HG03442 (cell line): ENCODE results near the gene SMCP.
A peak's percentile ranks its signal among the peaks of the same experiment; 100 is the strongest.

Experiments
- ATAC-seq: cut with Tn5 transposase; IDR thresholded peaks from one replicate; pipeline ENCODE4 v1.9.1; 2021; ENCODE audit warnings: mild to moderate bottlenecking, moderate library complexity; ENCODE audit not compliant: unreplicated experiment

SMCP gene

DNA sequence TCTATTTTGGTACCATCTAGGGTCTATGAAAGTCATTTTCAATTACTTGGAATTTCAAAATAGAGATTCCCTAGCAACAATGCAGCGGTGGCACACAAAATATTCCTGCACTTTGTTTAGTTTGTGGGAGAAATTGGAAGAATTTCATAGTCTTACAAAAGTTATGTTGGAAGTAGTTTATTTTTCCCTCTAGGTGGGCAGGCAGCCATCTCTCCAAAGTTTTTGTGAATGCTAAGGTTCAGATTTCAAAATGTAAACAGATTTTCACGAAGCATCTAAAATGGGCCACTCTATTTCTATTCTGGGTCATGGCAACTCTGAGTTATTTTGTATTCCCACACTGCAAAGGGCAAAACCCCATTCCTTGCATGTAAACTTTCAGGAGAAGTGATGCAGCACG lies 8.0 kb downstream of the SMCP start:
- no peak for ATAC-seq

DNA sequence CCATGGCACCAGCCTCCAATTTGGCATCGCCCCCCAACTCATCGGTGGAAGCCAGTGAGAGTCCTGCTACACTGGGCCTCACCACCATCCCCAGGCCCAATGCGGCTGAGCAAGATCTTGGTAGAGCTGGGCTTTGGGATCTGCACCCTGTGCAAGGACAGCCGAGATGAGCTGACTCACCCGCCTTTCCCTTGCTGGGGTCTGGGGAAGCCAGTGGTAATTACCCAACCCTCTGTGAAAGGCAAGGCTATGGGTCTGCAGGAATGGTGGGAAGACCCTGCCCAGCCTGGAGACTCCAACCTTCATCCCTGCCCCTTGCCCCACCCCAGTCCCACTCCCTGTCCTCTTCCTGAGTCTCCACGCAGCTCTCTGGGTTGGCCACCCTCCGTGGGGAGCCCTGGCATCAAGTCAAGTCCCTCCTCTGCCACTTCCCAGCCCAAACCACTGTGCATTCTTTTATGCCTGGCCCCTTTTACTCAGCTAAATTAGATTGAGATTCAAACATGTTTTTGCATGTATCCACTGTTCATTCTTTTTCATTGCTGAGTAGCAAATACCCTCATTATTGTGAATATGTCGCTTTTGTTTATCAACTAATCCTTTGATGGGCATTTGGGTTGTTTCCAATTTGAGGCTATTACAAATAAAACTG lies 8.8 kb downstream of the SMCP start:
- ATAC-seq, result no peak

DNA sequence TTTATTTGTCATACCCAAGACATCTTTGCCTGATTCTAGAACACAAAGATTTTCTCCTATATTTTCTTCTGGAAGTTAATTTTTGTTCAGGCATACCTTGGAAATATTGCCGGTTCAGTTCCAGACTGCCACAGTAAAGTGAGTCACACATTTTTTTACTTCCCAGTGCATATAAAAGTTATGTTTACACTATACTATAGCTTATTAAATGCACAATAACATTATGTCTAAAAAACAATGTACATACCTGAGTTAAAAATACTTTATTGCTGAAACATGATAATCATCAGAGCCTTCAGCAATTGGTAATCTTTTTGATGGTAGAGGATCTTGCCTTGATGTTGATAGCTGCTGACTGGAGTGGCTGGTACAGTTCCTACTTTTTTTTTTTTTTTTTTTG lies 10.0 kb downstream of the SMCP start:
- no peak for ATAC-seq

DNA sequence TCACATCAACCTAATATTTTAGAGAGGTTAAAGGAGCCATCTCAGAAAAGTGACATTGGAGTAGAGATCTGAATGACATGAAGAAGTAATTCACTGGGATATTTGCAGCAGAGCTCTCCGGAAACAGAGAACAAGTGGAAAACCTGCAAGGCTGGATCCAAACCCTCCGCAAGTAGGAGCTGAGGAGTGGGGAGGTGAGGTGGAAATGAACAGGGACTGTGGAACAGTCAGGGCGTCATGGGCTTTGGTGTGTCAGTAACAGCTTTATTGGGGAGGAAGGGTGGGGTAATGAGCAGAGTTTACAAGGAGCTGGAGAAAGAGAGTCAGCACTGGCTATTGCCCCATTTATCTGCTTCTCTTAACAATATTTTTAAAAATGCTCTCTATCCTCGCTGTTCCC lies 20.9 kb downstream of the SMCP start:
- ATAC-seq, result no peak

DNA sequence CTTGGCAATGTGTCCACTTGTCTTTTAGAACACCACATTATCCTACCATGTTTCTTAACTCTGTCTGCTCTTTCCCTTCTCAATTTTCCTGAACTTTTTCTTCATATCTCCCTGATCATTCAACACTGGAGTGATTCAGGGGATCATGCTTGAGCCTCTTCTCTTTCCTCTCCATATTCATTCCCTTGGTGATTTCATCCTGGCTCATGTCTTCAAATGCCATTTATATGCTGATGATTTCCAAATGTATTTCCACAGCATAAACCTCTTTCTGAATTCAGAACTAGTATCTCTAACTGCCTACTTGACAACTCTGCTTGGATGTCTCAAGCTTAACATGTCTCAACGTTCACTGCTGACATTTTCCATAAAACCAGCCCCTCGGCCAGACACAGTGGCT lies 21.8 kb downstream of the SMCP start:
- no peak for ATAC-seq

DNA sequence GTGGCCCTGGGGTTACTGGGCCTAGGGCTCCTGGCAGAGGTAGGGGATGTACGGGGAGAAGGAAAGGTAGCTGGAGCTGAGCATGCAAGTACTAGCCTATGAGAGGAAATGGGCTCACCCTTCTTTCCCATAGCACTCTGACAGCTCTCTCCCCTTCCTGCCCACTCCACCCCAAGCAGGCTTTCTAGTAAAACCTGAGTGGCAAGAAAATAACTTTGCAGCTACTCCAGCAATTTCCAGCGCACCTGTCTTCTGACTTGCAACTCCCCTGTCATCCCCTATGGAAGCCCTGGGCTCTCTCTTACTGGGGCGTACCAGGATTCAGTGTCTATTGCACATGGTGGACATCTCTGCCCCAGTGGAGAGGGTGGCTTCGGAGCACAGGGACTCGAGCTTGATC lies 23.5 kb downstream of the SMCP start:
- no peak for ATAC-seq

DNA sequence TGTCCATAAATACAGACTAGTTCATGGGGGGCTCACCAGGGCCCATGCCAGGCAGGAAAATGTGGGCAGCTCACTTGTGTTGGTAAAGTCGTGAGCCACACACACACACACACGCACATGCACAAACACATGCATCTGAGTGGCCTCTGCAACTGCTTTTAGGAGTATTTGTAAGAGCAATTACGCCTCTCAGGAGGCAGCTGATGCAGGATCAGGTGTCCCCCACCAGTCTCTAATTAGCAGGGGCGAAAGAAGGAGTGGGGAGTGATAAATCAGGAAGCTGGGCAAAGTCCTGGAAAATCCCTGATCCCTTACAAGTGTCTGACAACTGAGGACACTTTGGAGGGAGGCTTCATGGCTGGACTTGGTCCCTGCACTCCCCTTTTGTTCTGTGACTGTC lies 24.5 kb downstream of the SMCP start:
- no peak for ATAC-seq

DNA sequence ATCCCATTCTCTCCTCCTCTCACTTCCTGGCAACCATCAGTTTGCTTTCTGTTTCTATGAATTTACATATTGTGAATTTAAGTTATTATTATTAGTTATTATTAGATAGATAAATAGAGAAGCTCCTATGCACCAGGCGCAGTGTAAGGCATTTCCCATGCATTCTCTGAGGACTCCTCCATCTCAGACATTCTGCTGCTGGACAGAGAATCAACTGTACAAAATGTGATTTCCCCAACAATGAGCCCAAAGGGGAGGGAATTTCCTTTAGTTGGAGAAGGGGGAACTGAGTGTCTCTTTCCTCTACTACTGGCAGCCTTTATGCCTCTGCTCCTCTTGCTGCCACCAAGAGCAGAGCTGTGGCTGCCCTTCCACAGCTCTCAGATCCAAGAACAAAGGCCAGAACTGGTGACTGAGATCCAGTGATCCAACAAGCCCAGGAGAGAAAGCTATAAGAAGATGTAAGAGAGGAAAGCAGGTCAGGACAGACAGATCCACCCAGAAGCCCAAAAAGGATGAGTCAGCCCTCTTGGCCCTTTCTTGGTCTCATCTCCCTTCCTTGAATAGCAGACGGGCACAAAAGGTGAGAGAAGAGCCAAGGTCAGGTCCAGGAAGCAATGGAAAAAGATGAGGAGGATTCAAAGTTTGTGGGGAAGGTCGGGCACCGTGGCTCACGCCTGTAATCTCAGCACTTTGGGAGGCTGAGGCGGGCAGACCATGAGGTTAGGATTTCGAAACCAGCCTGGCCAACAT lies 26.7 kb downstream of the SMCP start:
- no peak for ATAC-seq

DNA sequence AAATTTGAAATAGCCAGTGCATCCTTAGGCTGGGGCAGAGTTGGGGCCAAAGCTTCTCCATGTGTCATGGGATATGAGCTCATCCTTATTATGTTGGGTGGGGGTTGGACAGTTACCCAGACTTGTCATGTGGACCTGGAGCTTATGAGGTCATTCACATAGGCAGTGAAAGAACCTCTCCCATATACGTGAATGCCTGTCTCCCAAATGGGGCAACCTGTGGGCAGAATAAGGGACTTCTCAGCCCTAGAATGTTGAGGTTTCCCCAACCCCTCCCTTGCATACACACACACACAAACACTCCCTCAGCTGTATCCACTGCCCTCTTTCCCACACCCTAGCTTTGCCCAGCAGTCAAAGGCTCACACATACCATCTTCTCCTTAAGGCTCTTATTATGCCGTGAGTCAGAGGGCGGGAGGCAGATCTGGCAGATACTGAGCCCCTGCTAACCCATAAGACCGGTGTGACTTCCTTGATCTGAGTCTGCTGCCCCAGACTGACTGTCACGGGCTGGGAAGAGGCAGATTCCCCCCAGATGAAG lies 28.0 kb downstream of the SMCP start:
- ATAC-seq, result no peak

DNA sequence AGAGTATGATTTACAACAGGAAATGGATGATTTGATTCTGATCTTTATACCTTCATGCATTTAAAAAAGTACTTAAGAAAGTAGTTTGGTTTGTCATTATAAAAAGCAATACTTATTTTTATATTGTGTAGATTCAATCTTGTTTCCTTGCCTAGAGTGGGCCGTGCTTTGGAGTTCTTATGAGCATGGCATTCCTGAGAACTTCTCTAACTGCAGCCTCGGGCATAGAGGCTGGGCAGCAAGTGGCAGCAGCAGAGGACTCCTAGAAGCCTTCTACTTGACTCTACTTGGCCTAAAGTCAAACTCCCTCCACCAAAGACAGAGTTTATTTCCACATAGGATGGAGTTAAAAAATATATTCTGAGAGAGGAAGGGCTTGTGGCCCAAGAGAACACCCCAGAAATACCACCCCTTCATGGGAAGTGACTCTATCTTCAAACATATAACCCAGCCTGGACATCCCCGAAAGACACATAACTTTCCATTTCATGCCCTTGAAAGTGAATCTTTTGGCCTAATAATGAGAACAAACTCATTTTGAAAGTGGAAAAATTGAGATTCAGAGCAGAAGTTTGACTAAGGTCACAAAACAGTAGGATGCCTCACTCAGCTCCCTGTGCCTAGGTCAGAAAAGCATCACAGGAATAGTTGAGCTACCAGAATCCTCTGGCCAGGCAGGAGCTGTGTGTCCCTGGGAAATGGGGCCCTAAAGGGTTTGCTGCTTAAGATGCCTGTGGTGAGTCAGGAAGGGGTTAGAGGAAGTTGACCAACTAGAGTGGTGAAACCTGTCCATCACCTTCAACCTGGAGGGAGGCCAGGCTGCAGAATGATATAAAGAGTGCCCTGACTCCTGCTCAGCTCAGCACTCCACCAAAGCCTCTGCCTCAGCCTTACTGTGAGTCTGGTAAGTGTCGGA lies 29.8 kb downstream of the SMCP start, which contains the start of gene IVL:
Gene IVL (plus strand): TSS at position 861 of the 916 bp plus-strand sequence. CDS start 1,252 bp downstream, outside the sequence.
- peak; percentile 58 for ATAC-seq

DNA sequence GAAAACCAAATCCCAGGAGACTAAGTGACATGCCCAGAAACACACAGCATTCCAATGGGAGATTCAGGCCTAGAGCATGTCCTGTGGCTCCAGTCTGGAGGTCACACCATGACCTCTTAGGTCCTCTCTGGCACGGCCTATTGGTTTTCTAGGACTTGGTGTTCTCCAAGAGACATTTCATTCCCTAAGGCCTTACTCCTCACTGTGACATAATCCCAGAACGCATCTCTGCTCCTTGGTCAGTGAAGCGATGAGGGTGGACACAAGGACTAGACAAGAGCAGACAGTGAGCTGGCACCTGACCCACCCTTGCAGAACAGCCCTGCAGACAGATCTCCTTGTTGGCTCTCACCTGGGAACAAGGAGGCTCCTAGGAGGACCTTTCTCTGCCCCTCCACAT lies 31.1 kb downstream of the SMCP start:
- ATAC-seq, result no peak

DNA sequence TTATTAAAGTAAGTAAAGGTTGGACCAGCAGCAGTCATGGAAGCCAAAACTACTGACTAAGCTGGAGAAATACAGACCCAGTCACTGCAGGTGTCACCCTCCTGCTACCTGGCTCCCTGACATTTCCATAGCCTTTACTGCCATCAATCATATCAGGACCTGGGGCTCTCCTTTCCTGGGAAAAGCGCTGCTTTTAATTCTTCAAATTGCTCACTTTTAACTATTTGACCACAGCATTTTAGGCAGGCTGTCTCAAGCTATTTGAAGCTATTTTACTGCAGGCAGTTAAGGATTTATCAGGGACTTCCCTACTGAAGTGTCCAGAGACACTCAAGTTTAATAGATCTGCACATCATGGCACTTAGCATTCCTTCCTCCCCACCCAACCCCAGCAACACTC lies 34.3 kb downstream of the SMCP start:
- ATAC-seq, result no peak

DNA sequence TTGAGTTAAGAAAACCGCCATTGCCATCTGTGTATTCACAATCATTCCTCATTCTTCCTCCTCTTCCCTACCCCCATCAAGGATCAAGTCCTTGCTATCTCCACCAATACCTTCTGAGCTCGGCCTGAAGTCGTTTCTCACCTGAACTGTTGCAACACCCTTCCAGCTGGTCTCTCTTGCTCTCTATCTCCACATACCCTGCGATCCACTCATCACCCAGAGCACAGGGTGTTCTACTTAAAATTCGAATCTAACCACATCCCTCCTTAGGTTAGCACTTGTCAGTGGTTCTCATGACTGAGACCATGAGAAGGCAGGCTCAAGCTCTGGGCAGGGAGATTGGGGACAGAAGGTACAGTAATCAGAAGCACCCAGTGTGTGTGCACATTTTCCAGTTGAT lies 34.8 kb downstream of the SMCP start:
- no peak for ATAC-seq

DNA sequence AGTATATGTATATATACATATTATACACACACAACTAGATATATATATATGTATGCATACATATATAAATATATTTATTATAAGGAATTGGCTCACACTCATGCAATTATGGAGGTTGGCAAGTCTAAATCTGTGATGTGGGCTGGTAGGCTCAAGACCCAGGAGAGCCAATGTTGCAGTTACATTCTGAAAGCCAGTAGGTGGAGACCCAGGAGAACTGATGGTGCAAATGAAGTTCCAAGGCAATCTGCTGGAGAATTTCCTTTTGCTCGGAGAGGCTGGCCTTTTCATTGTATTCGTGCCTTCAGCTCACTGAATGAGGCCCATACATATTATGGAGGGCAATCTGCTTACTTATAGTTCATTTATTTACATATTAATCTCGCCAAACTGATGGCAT lies 39.7 kb downstream of the SMCP start:
- ATAC-seq, result no peak

DNA sequence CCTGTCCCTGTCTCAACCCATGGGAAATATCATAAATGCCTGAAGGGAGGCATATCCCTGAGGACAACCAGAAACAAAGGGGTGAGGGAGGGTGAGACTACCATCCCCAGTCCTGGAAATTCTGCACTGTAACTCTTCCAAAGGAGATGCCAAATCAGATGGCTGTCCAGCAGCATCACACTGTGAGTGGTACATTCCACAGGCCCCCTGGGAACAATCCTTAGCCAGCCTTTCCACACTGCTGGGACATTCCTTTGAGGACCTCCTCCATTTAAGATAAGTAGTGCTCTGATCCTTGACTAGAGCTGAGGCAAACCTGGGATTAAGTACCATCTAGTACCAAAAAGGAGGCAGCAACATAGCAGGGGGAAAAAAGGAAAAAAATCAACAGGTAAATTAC lies 40.9 kb downstream of the SMCP start:
- no peak for ATAC-seq

DNA sequence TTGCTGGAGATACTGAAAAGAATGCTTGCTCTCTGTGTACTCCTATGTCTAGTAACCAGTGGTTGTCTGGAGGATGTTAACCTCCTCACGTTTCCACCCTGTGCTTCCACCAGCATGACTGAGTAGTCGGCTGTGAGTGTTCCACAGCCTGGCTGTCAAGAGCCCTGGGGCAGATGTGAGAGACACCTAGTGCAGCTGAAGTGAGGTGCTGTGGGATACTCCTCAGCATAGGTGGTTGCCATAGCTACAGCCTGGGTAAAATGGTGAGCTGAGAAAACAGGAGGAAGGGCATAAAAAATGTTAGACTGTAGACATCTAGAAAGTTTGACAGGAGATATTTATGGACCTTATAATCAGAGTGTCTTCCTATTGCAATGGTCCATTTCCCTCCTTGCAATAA lies 46.1 kb downstream of the SMCP start:
- no peak for ATAC-seq

DNA sequence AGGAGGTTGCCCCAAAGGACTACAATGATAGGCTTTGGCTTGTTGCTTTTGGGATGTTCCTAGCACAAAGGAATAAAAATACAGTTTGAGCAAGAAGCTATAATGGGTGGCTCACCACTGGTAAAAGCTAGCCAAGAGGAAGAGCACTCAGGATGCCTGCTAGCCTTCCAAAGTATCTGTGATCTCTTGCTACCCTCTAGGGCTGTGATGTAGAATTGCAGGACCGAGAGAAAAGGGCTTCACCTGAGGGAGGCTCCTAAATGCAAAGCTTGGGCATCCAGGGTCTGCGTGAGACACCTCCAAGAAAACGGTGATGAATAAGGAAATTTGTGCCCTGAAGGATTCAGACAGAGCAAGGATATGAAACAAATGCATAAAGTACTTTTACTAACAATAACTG lies 48.0 kb downstream of the SMCP start:
- no peak for ATAC-seq

DNA sequence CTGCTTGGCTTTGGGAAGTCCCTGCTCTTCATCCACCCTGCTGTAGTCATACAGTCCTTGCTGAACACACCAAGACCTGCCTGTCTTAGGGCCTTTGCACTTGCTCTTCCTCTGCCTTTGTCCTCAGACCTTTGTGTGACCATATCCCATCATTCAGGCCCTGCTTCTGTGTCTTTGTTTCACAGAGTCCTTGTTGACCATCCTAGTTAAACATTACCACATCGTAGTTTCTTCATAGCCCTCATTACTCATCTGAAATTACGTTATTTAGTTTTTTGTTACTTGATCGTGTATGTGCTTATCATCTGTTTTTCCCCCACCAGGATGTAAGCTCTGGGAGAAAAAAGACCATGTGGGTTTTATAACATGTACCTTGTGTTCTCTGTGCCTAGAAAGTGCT lies 50.5 kb downstream of the SMCP start:
- no peak for ATAC-seq

DNA sequence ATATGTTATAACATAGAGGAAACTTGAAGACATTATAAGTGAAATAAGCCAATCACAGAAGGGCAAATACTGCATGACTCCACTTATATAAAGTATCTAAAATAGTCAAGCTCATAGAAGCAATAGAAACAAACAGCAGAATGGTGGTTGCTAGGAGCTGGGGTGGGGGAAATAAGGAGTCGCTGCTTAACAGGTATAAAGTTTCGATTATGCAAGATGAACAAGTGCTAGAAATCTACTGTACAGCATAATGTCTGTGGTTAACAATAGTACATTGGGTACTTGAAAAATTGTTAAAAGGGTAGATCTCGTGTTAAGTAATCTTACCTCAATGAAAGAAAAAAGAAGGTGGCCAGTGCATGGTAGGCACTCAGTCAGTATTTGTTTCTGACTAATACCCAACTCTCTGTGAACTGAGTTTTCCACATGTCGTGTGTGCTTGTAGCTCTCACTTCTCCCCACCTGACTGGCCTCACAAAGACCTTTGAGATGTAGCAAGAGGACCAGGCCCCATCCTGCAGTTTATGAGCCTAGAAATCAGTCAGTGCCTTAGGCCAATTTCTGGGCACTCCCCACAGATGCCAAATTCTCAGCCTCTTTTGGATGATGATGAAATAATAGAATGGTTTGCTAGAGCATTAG lies 54.2 kb downstream of the SMCP start:
- ATAC-seq, result no peak

DNA sequence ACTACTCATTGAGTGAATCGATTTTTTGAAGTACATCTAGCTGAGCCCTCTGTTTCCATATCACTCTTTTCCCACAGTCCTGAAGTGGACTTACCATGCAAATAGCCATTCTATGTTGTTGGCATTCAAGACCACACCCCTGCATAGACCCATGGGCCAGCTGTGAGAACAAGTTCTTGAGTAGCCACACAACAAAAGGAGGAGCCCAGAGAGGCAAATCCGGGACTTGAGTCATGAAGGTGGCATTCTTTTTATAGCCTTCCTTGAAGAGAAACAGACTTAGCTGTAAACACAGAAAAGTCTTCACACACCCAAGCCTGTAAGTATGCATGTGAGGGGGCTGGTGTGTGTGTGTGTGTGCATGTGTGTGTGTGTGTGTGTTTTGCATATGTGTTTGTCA lies 55.1 kb downstream of the SMCP start:
- no peak for ATAC-seq
